IMR-90 (cell line): ENCODE measurements around the gene CDC45. TPM values are rescaled to one million over a fixed set of nuclear protein-coding genes. Genes with fewer than 3 reads are reported as not detected.

Experiments used
- ATAC-seq: fragments of 200-7000 bp; cut with Tn5 transposase; 2 replicates; pipeline ENCODE4 v1.9.1; 2020; ENCODE audit warnings: low read depth, mild to moderate bottlenecking, moderate library complexity
- BruUV-seq: library from RNA; stranded (reverse); fragments of 400-500 nt; replicated peaks from 2 replicates; lab custom pipeline; 2021; lab: Mats Ljungman, UMichigan
- CTCF ChIA-PET: fragments of 300-600 bp; formaldehyde crosslinking; extraction: SDS; loops from one replicate; lab custom pipeline; 2021; ENCODE audit warnings: antibody characterized with exemption; lab: Yijun Ruan, JAX
- POLR2A ChIA-PET: fragments of 300-600 bp; sonication (Branson Sonifier 250); formaldehyde crosslinking; loops from one replicate; lab custom pipeline; 2022; ENCODE audit warnings: antibody characterized with exemption; ENCODE audit not compliant: unreplicated experiment; lab: Charles Lee
- DNase-seq: peaks from one replicate; pipeline ENCODE4 v3.0.0; 2013
- H2AFZ ChIP-seq: replicated peaks from 2 replicates; pipeline ENCODE3; 2013; ENCODE audit warnings: low read length, mild to moderate bottlenecking; ENCODE audit not compliant: poor library complexity
- H2AK5ac ChIP-seq: 2 replicates; pipeline ENCODE4 v1.6.1; 2013; ENCODE audit warnings: low read depth, low read length, inconsistent platforms
- H2AK9ac ChIP-seq: replicated peaks from 2 replicates; pipeline ENCODE3; 2013; ENCODE audit warnings: mild to moderate bottlenecking, low read depth, low read length, moderate library complexity; ENCODE audit not compliant: poor library complexity
- H2BK120ac ChIP-seq: 2 replicates; pipeline ENCODE4 v1.6.1; 2013; ENCODE audit warnings: low read depth, low read length, inconsistent platforms
- H2BK15ac ChIP-seq: 3 replicates; pipeline ENCODE4 v1.6.1; 2013; ENCODE audit warnings: low read depth, low read length, inconsistent platforms
- H2BK20ac ChIP-seq: 2 replicates; pipeline ENCODE4 v1.6.1; 2013; ENCODE audit warnings: low read depth, mild to moderate bottlenecking, inconsistent platforms, low read length, moderate library complexity
- H2BK5ac ChIP-seq: 2 replicates; pipeline ENCODE4 v1.6.1; 2013; ENCODE audit warnings: mild to moderate bottlenecking, low read depth, low read length, inconsistent platforms; ENCODE audit not compliant: poor library complexity, severe bottlenecking
- H3K14ac ChIP-seq: replicated peaks from 2 replicates; pipeline ENCODE4 v1.6.1; 2013; ENCODE audit warnings: low read depth, low read length, inconsistent platforms
- H3K18ac ChIP-seq: 2 replicates; pipeline ENCODE4 v1.6.1; 2013; ENCODE audit warnings: low read depth, low read length, control low read depth
- H3K23ac ChIP-seq: 2 replicates; pipeline ENCODE4 v1.6.1; 2013; ENCODE audit warnings: low read depth, low read length, inconsistent platforms
- H3K27ac ChIP-seq: 2 replicates; pipeline ENCODE4 v1.5.1; 2013; ENCODE audit warnings: mild to moderate bottlenecking, control low read depth, low read length; ENCODE audit not compliant: insufficient read depth
- H3K27me3 ChIP-seq: 2 replicates; pipeline ENCODE4 v1.6.1; 2013; ENCODE audit warnings: low read length; ENCODE audit not compliant: control insufficient read depth, insufficient read depth
- H3K36me3 ChIP-seq: 2 replicates; pipeline ENCODE4 v1.6.1; 2013; ENCODE audit warnings: low read length, mixed read lengths; ENCODE audit not compliant: control insufficient read depth, insufficient read depth
- H3K4ac ChIP-seq: 2 replicates; pipeline ENCODE4 v1.6.1; 2013; ENCODE audit warnings: low read depth, low read length, inconsistent platforms
- H3K4me1 ChIP-seq: 2 replicates; pipeline ENCODE4 v1.6.1; 2013; ENCODE audit warnings: low read length, mixed read lengths; ENCODE audit not compliant: control insufficient read depth, insufficient read depth
- H3K4me2 ChIP-seq: 2 replicates; pipeline ENCODE4 v1.6.1; 2013; ENCODE audit warnings: low read depth, mild to moderate bottlenecking, control low read depth, low read length, moderate library complexity
- H3K4me3 ChIP-seq: 2 replicates; pipeline ENCODE4 v1.5.1; 2013; ENCODE audit warnings: low read depth, mild to moderate bottlenecking, control low read depth, low read length, moderate library complexity; ENCODE audit not compliant: insufficient read depth
- H3K56ac ChIP-seq: 2 replicates; pipeline ENCODE4 v1.6.1; 2013; ENCODE audit warnings: low read length, inconsistent platforms; ENCODE audit not compliant: insufficient read depth; ENCODE audit errors: extremely low read depth
- H3K79me1 ChIP-seq, 2 experiments: 2 replicates each; pipeline ENCODE4 v1.6.1; 2013; ENCODE audit warnings: low read length in 2 of 2, inconsistent platforms in 1 of 2, low read depth in 1 of 2
- H3K9ac ChIP-seq: 2 replicates; pipeline ENCODE4 v1.6.1; 2013; ENCODE audit warnings: low read depth, low read length, control low read depth
- H3K9me1 ChIP-seq: 2 replicates; pipeline ENCODE4 v1.6.1; 2013; ENCODE audit warnings: low read length, inconsistent platforms; ENCODE audit not compliant: insufficient read depth
- H3K9me3 ChIP-seq: 2 replicates; pipeline ENCODE4 v1.6.1; 2013; ENCODE audit warnings: low read length; ENCODE audit not compliant: control insufficient read depth, insufficient read depth
- H4K20me1 ChIP-seq: 2 replicates; pipeline ENCODE4 v1.6.1; 2013; ENCODE audit warnings: low read length, inconsistent platforms; ENCODE audit not compliant: insufficient read depth
- H4K5ac ChIP-seq: 2 replicates; pipeline ENCODE4 v1.6.1; 2013; ENCODE audit warnings: mild to moderate bottlenecking, low read depth, low read length, control low read depth
- H4K8ac ChIP-seq, 2 experiments: 2 replicates each; pipeline ENCODE4 v1.6.1; 2013; ENCODE audit warnings: low read depth in 2 of 2, low read length in 2 of 2, control low read depth in 1 of 2, inconsistent platforms in 1 of 2
- H4K91ac ChIP-seq: 2 replicates; pipeline ENCODE4 v1.6.1; 2013; ENCODE audit warnings: low read depth, low read length, inconsistent platforms; ENCODE audit not compliant: insufficient read depth
- CTCF ChIP-seq: conservative IDR thresholded peaks from 2 replicates; pipeline ENCODE4 v1.5.1; 2012; ENCODE audit warnings: mild to moderate bottlenecking, low read depth, low read length, improper control_type of control experiment
- SMC3 ChIP-seq: fragments of 150-350 bp; IDR thresholded peaks from 2 replicates; pipeline ENCODE4 v1.6.1; 2016; ENCODE audit warnings: low read depth, mild to moderate bottlenecking, antibody characterized with exemption, low read length, moderate library complexity
- WGBS, 2 experiments: methylation state at CpG; one replicate each; pipeline versions ENCODE4 v1.1.5 to v1.1.7; 2013; ENCODE audit warnings: missing lambda C conversion rate in 2 of 2; ENCODE audit not compliant: insufficient read length in 1 of 2; ENCODE audit errors: extremely low coverage in 2 of 2; 5-methylcytosine and 5-hydroxymethylcytosine counted together
- dilution Hi-C: fragments of 300-500 bp; cut with HindIII; formaldehyde crosslinking; loops from one replicate; pipeline ENCODE4 v1.14.3; 2018; ENCODE audit warnings: low sequenced_read_pairs; ENCODE audit not compliant: unreplicated experiment
- in situ Hi-C: fragments of 300-500 bp; cut with MboI; formaldehyde crosslinking; loops from 3 replicates; pipeline ENCODE4 v1.14.3; 2019; ENCODE audit warnings: low sequenced_read_pairs, inconsistent platforms, mixed read lengths
- intact Hi-C: fragments of 100-400 bp; cut with micrococcal nuclease; formaldehyde crosslinking; loops from 2 replicates; pipeline ENCODE4 v1.10.0; 2022
- polyA plus RNA-seq, 3 experiments: library from polyadenylated mRNA; depleted of rRNA; stranded (reverse); fragments of >200 nt; gene quantifications; 2 replicates each; pipeline ENCODE4 v1.2.3, GENCODE V29; 2012; ENCODE audit warnings: low replicate concordance in 1 of 3
- total RNA-seq: library from RNA; depleted of rRNA; stranded (reverse); fragments of >200 nt; gene quantifications from 2 replicates; pipeline ENCODE4 v1.2.3, GENCODE V29; 2012
- TF ChIP-seq, protein P1 (sequence below): fragments of 150-350 bp; IDR thresholded peaks from 2 replicates; pipeline ENCODE4 v1.6.1; 2017; ENCODE audit warnings: mild to moderate bottlenecking, antibody characterized with exemption, low read length, low read depth

The CDC45 gene
- total and polyA plus RNA-seq, 2 of the 4 experiments (the other 2 are of a cell fraction), result 22.7 to 44.6 TPM

- CTCF ChIA-PET, result interaction anchor here (0.6 kb wide), 1 partner anchor 48 kb away, joined by 3 read pairs; no protein-coding TSS in a partner anchor
- intact Hi-C loops, result no loop called here
- no peak overlapping the region for H3K9ac ChIP-seq
- H2BK15ac ChIP-seq, result no peak overlapping the region
- H2BK20ac ChIP-seq, result no peak overlapping the region
- no peak overlapping the region for H3K4ac ChIP-seq
- peaks cover 1% of the 10 kb centered on the region for H3K36me3 ChIP-seq
- H3K27ac ChIP-seq, result no peak overlapping the region
- no peak for ATAC-seq
- no peak overlapping the region for H3K56ac ChIP-seq
- BruUV-seq, result no TSS peak
- no peak for DNase-seq
- no peak overlapping the region for H3K14ac ChIP-seq
- in situ Hi-C loops, result no loop called here
- no peak overlapping the region for H2AK9ac ChIP-seq
- TF ChIP-seq, protein P1, sequence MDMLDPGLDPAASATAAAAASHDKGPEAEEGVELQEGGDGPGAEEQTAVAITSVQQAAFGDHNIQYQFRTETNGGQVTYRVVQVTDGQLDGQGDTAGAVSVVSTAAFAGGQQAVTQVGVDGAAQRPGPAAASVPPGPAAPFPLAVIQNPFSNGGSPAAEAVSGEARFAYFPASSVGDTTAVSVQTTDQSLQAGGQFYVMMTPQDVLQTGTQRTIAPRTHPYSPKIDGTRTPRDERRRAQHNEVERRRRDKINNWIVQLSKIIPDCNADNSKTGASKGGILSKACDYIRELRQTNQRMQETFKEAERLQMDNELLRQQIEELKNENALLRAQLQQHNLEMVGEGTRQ, result no peak
- TF ChIP-seq SMC3 (no peak), CTCF (no peak)
- no peaks in the 10 kb centered on the region for H3K27me3 ChIP-seq
- no CpG with 5 or more reads among the region's 5 CpGs for WGBS, 2 experiments
- H2BK120ac ChIP-seq, result no peak overlapping the region
- no peak overlapping the region for H3K23ac ChIP-seq
- no peaks in the 10 kb centered on the region for H3K4me1 ChIP-seq
- no peak overlapping the region for H2BK5ac ChIP-seq
- no peak overlapping the region for H2AK5ac ChIP-seq
- H3K9me1 ChIP-seq, result no peaks in the 10 kb centered on the region; the same call in 1 of the 2 replicates
- no peaks in the 10 kb centered on the region for H3K79me1 ChIP-seq
- H4K91ac ChIP-seq, result no peak overlapping the region
- H3K4me2 ChIP-seq, result no peak overlapping the region
- no peak overlapping the region for H4K8ac ChIP-seq
- no peaks in the 10 kb centered on the region for H4K20me1 ChIP-seq
- no peak overlapping the region for H2AFZ ChIP-seq
- dilution Hi-C loops, result no loop called here
- H3K9me3 ChIP-seq, result no peaks in the 10 kb centered on the region
- H3K18ac ChIP-seq, result no peak overlapping the region
- no peak overlapping the region for H3K4me3 ChIP-seq
- POLR2A ChIA-PET, result no interaction called here
- no peak overlapping the region for H4K5ac ChIP-seq
These were observed 11.0 kb downstream of the CDC45 start for GRCh38 chr22:19490628-19491230.
